Measurements from ENCODE around the gene MYCBP.
"Not testable (repeated sequence)": the region's sequence is repeated elsewhere in the genome, so short reads cannot be mapped to it uniquely, and the experiment has no call there.

GRCh38 chr1:38914908-38915307 is 41.8 kb upstream of the MYCBP start:
- TF ChIP-seq POLR2AphosphoS5 (IDR thresholded peaks at IDR 0.05; ENCODE audit: low read depth, low read length); SIN3A (IDR thresholded peaks at IDR 0.05; ENCODE audit: borderline replicate concordance, insufficient read depth, low read depth, low read length); CTCF (IDR thresholded peaks at IDR 0.05); TCF7L2 (IDR thresholded peaks at IDR 0.05; ENCODE audit: low read depth, low read length); REST (IDR thresholded peaks at IDR 0.05; ENCODE audit: insufficient read depth in 1 of 2, low read depth in 2 of 2, low read length in 1 of 2): not testable (repeated sequence)
